ENCODE results near the gene CRTAC1. TPM values are rescaled to one million over a fixed set of nuclear protein-coding genes. Genes with fewer than 3 reads are reported as not detected.

Gene CRTAC1
- total RNA-seq, 1 experiment from 2014 or later, result 0.20 TPM

DNA sequence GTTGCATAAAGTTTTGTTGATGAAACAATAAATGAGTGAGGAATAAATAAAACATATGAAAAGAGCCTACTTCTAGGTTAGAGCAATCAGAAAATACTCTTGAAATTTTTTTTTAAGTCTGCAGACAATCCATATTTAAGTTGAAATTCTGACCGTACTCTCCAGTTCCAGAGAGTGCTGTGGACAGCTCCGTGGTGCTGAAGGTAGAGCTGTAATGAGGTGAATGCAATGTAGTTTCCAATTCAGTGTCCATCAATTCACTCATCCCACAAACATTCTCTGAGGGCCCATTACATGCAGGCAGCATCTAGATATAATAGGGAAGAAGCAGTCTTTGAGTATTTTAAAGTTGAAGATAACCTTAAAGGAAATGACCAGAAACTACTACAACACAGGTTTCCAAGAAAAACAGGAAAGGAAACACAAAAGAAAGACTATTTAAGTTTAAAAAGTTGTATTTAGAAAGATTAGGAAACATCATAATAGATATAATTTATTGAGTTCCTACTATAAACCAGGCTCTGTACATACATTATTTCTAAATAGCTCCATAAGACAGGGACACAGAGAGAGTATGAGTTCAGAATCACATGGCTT lies 44.0 kb upstream of the CRTAC1 start:
- CTCF ChIA-PET, result interaction anchor here (1.2 kb wide), 1 partner anchor 29 kb away, joined by 3 read pairs; no protein-coding TSS in a partner anchor
- Histone ChIP-seq H4K20me1 (ENCODE audit: insufficient read depth) (no peaks in the 10 kb centered on the region), H3K9me3 (ENCODE audit: control insufficient read depth in 1 of 2, insufficient read depth in 1 of 2, low read depth in 1 of 2, low read length in 2 of 2) (no peaks in the 10 kb centered on the region), H3K4me2 (ENCODE audit: low read length) (no peak overlapping the region), H3K9me2 (ENCODE audit: insufficient read depth) (no peaks in the 10 kb centered on the region), H2AFZ (ENCODE audit: low read depth, low read length, poor library complexity, severe bottlenecking) (no peak overlapping the region), H3K27me3 (ENCODE audit: insufficient read depth, low read length) (peaks cover 63% of the 10 kb centered on the region), H3K9ac (ENCODE audit: low read length) (no peak overlapping the region), H3K36me3 (ENCODE audit: control insufficient read depth in 1 of 2, insufficient read depth in 2 of 2, low read length in 2 of 2) (no peaks in the 10 kb centered on the region), H3K4me3 (replicated peaks in 1 of 2; ENCODE audit: low read depth in 1 of 2, low read length in 2 of 2) (no peak overlapping the region), H3K4me1 (ENCODE audit: control insufficient read depth in 1 of 2, insufficient read depth in 2 of 2, low read length in 2 of 2) (no peaks in the 10 kb centered on the region), H3K27ac (ENCODE audit: low read depth, low read length) (no peak overlapping the region), H3K79me2 (ENCODE audit: insufficient read depth, low read length) (no peaks in the 10 kb centered on the region)
- no peak for DNase-seq (ENCODE audit: low read depth, low spot score)
- RAD21 ChIA-PET (ENCODE audit: low non-redundant PET in 1 of 2, low total read pairs in 2 of 2, uncharacterized antibody in 2 of 2, unreplicated experiment in 2 of 2), result no interaction called here
- intact Hi-C loops (cut with micrococcal nuclease), result loop anchor here (5.0 kb wide), 1 partner anchor 87 kb away; no protein-coding TSS in a partner anchor
- POLR2A ChIA-PET, result no interaction called here
- BruUV-seq (replicated peaks), result no TSS peak
- no peak for ATAC-seq
- TF ChIP-seq CEBPB (IDR thresholded peaks at IDR 0.05; ENCODE audit: low read depth) (no peak), REST (IDR thresholded peaks at IDR 0.05; ENCODE audit: low read depth) (peak; percentile 79)
- TF ChIP-seq, protein P1, sequence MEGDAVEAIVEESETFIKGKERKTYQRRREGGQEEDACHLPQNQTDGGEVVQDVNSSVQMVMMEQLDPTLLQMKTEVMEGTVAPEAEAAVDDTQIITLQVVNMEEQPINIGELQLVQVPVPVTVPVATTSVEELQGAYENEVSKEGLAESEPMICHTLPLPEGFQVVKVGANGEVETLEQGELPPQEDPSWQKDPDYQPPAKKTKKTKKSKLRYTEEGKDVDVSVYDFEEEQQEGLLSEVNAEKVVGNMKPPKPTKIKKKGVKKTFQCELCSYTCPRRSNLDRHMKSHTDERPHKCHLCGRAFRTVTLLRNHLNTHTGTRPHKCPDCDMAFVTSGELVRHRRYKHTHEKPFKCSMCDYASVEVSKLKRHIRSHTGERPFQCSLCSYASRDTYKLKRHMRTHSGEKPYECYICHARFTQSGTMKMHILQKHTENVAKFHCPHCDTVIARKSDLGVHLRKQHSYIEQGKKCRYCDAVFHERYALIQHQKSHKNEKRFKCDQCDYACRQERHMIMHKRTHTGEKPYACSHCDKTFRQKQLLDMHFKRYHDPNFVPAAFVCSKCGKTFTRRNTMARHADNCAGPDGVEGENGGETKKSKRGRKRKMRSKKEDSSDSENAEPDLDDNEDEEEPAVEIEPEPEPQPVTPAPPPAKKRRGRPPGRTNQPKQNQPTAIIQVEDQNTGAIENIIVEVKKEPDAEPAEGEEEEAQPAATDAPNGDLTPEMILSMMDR (IDR thresholded peaks at IDR 0.05 in 2 of 3, conservative IDR thresholded peaks at IDR 0.05 in 1 of 3; ENCODE audit: borderline replicate concordance in 1 of 3, insufficient read depth in 1 of 3, low read depth in 2 of 3, low read length in 2 of 3), result no peak

Measured in HCT116 (cell line).